ENCODE results near the gene CNTFR. TPM values are rescaled to one million over a fixed set of nuclear protein-coding genes. Genes with fewer than 3 reads are reported as not detected.

CNTFR gene
- total RNA-seq, 6 experiments from 2014 or later = 0.71 to 12.5 (median 3.4) TPM

DNA sequence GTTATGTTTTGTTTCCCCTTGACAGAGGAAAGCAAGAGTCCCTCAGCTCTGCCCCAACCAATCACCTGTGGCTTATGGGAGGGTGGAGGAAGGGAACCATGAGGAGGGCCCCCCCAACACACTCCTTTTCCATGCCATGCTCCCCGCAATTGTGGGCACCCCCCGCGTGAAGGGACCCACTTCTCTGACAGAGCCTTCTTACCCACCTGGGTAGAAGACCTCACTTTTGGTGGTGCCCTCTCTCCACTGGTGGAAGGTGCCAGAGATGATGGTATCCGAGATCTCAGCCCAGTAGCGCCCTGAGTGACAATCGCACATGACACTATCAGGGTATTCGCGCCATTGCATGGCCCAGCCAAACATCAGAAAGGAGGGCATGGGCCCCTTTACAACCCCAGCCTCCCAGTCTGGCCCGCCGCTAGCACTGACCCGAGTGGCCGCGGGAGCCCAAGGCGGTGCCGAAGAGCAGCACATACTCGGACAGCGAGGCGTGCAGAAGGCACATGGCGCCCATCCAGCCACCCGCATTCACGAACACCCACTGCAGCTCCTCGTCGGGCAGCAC lies 47.3 kb upstream of the CNTFR start:
- intact Hi-C loops (cut with DNase I) = no loop called here
- Histone ChIP-seq H3K4me3 (peak overlapping the region; percentile 50 to 91 (median 87)), H3K27me3 (no peaks in the 10 kb centered on the region), H3K9me3 (no peaks in the 10 kb centered on the region), H3K36me3 (peaks cover 0 to 6% (median 0%) of the 10 kb centered on the region in 4 donors), H3K4me1 (peaks cover 0 to 42% (median 18%) of the 10 kb centered on the region in 4 donors), H3K27ac (peak overlapping the region; percentile 36 to 79 (median 72))
- DNase-seq (peak in 1 of 3 donors; percentile 79), ATAC-seq (peak; percentile 11 to 45 (median 38))
- TF ChIP-seq POLR2A (IDR thresholded peaks at IDR 0.05) = no peak
- TF ChIP-seq, protein P1, sequence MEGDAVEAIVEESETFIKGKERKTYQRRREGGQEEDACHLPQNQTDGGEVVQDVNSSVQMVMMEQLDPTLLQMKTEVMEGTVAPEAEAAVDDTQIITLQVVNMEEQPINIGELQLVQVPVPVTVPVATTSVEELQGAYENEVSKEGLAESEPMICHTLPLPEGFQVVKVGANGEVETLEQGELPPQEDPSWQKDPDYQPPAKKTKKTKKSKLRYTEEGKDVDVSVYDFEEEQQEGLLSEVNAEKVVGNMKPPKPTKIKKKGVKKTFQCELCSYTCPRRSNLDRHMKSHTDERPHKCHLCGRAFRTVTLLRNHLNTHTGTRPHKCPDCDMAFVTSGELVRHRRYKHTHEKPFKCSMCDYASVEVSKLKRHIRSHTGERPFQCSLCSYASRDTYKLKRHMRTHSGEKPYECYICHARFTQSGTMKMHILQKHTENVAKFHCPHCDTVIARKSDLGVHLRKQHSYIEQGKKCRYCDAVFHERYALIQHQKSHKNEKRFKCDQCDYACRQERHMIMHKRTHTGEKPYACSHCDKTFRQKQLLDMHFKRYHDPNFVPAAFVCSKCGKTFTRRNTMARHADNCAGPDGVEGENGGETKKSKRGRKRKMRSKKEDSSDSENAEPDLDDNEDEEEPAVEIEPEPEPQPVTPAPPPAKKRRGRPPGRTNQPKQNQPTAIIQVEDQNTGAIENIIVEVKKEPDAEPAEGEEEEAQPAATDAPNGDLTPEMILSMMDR (IDR thresholded peaks at IDR 0.05) = no peak
- 1% methylated on average over 10 of the region's 23 CpGs for WGBS (ENCODE audit: insufficient coverage, low coverage, low lambda C conversion rate, missing lambda C conversion rate)

DNA sequence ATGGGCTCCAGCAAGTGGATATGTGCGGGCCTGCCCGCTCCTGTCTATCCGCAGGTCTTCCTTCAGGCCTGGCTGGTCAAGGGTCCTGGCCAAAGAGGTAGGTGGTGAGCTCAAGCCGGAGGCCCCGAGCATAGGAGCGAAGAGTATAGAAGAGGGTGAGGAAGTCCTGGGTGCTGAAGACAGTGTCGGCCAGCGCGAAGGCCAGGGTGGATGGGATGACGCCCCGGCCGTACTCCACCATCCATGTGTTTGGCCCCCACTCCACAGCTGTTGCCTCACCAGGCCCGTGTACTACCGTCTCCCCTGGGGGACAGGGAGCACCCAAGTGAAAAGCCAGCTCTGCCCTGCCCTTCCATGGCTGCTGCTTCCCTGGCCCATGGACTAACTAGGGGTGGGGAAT lies 46.0 kb upstream of the CNTFR start:
- ATAC-seq (no peak), DNase-seq (no peak)
- no peak for TF ChIP-seq POLR2A (IDR thresholded peaks at IDR 0.05)
- TF ChIP-seq, protein P1 (IDR thresholded peaks at IDR 0.05) = no peak
- no peak overlapping the region for H3K27ac ChIP-seq
- H3K27me3 ChIP-seq = no peaks in the 10 kb centered on the region
- intact Hi-C loops (cut with DNase I) = no loop called here
- no peaks in the 10 kb centered on the region for H3K9me3 ChIP-seq
- peaks cover 0 to 6% (median 0%) of the 10 kb centered on the region in 4 donors for H3K36me3 ChIP-seq
- H3K4me3 ChIP-seq = no peak overlapping the region
- H3K4me1 ChIP-seq = peaks cover 0 to 38% (median 12%) of the 10 kb centered on the region in 4 donors
- WGBS (ENCODE audit: insufficient coverage, low coverage, low lambda C conversion rate, missing lambda C conversion rate) = 52% methylated on average over 7 of the region's 14 CpGs

DNA sequence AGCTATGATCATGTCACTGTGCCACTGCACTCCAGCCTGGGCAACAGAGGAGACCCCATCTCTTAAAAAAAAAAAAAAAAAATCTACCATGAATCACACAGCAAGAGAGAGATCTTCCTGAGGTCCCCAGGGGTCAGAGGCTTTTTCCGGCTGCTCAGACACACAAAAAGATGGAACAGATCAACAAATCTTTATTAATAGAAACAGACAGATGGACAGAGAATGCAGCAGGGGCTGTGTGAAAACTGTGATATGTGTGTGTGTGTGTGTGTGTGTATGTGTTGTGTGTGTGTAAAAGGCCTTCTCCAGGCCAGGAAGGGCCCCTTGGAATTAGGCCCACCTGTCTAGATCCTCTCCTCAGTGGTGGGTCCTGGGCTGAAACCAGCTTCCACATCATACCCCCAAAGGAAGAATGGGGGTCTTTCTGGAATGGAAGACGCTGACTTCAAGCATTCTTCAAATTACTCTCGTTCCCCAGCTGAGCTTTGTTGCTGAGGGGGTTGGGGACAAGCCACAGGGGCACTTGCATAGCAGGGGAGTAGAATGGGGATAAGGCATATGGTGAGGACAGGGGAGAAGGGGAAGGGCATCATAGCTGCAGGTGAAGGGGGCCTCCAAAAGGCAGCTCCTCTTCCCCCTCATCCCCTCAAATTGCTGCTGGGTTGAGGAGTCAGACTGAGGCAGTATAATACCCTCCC lies 45.2 kb upstream of the CNTFR start:
- 60% methylated on average over 3 of the region's 3 CpGs for WGBS (ENCODE audit: insufficient coverage, low coverage, low lambda C conversion rate, missing lambda C conversion rate)
- peaks cover 0 to 44% (median 15%) of the 10 kb centered on the region in 4 donors for H3K4me1 ChIP-seq
- intact Hi-C loops (cut with DNase I) = no loop called here

DNA sequence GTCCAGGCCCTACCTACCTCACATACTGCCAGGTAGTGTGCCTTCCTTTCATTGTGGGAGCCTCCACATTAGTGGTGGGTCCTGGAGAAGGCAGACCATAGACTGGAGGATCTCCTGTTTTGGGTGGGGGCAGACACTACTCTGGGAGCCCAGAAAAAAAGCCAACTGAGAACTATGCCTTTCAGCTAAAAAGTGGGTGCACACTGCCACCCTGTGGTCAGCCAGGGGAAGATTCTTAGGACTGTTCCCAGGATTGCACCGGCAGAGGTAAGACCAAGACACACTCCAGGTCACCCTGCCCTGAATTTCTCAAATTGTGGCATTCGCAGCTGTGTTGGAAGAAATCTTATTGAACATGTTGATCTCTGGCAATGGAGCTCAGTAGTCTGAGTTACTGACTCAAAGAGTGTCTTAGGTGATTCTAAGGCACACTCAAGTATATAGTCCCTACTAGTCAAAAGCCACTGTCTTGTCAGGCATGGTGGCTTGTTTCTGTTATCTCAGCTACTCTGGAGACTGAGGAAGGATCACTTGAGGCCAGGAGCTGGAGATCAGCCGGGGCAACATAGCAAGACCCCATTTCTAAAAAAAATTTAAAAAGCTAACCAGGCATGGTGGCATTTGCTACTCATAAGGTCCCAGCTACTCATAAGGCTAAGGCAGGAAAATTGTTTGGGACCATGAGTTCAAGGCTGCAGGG lies 44.5 kb upstream of the CNTFR start:
- H3K4me3 ChIP-seq = no peak overlapping the region
- intact Hi-C loops (cut with DNase I) = no loop called here
- H3K4me1 ChIP-seq = peaks cover 0 to 50% (median 15%) of the 10 kb centered on the region in 4 donors
- no peak overlapping the region for H3K27ac ChIP-seq
- no peaks in the 10 kb centered on the region for H3K27me3 ChIP-seq
- ATAC-seq = peak; percentile 28 to 40 (median 33)
- H3K36me3 ChIP-seq = peaks cover 0 to 6% (median 0%) of the 10 kb centered on the region in 4 donors
- no peaks in the 10 kb centered on the region for H3K9me3 ChIP-seq
- 18% methylated on average over 3 of the region's 3 CpGs for WGBS (ENCODE audit: insufficient coverage, low coverage, low lambda C conversion rate, missing lambda C conversion rate)
- peak; percentile 63 to 75 (median 74) for DNase-seq
- TF ChIP-seq, protein P1 (IDR thresholded peaks at IDR 0.05) = peak; percentile 79 to 90 (median 86)
- no peak for TF ChIP-seq POLR2A (IDR thresholded peaks at IDR 0.05)

More for the DNA sequence above, 45.2 kb upstream of the CNTFR start:
- Histone ChIP-seq H3K9me3 (no peaks in the 10 kb centered on the region), H3K36me3 (peaks cover 0 to 6% (median 0%) of the 10 kb centered on the region in 4 donors), H3K4me3 (no peak overlapping the region), H3K27ac (no peak overlapping the region), H3K27me3 (no peaks in the 10 kb centered on the region)
- no peak for TF ChIP-seq POLR2A (IDR thresholded peaks at IDR 0.05)
- TF ChIP-seq, protein P1 (IDR thresholded peaks at IDR 0.05) = no peak
- DNase-seq = no peak
- no peak for ATAC-seq
